ENCODE measurements around the gene DGKA. TPM values are rescaled to one million over a fixed set of nuclear protein-coding genes. Genes with fewer than 3 reads are reported as not detected.

Gene DGKA
- total RNA-seq, 2 experiments from 2014 or later: 144 to 170 TPM

GRCh38 chr12:55932551-55932910, 1.6 kb downstream of the DGKA start:
- H3K4me3 ChIP-seq (ENCODE audit: low read depth, low read length, poor library complexity, severe bottlenecking): peak overlapping the region; percentile 78
- peaks cover 50% of the 10 kb centered on the region for H3K79me2 ChIP-seq (ENCODE audit: insufficient read depth, low read depth, low read length)
- BruUV-seq (replicated peaks): TSS peak; percentile 28
- H4K20me1 ChIP-seq (ENCODE audit: insufficient read depth, low read length): peaks cover 11% of the 10 kb centered on the region; the same call in 1 of the 2 replicates
- intact Hi-C loops (cut with micrococcal nuclease; ENCODE audit: unreplicated experiment): loop anchor here (2.0 kb wide), 1 partner anchor 34 kb away; the partner anchor contains the start of genes CDK2 and PMEL
- ChIA-PET CTCF (ENCODE audit: unreplicated experiment) (no interaction called here), POLR2A (interaction anchor here (0.8 to 3.1 kb wide), 8 partner anchors 14 to 113 kb away, joined by 3 to 18 read pairs (median 4); partner anchors contain the start of genes DNAJC14, ORMDL2, RAB5B and SARNP)
- no peak overlapping the region; the same call in 1 of the 2 replicates for H2AFZ ChIP-seq (ENCODE audit: low read length)
- peaks cover 49% of the 10 kb centered on the region for H3K4me1 ChIP-seq (ENCODE audit: insufficient read depth, low read length, poor library complexity, severe bottlenecking)
- TF ChIP-seq EZH2phosphoT487 (IDR thresholded peaks at IDR 0.05; ENCODE audit: borderline replicate concordance, low read depth, low read length): no peak
- TF ChIP-seq CTCF (conservative IDR thresholded peaks at IDR 0.05; ENCODE audit: low read length): no peak
- DNase-seq (ENCODE audit: low spot score): peak; percentile 80
- H3K9me3 ChIP-seq (ENCODE audit: low read length): no peaks in the 10 kb centered on the region
- no peaks in the 10 kb centered on the region for H3K9me2 ChIP-seq (ENCODE audit: insufficient read depth, low read length)
- H3K4me2 ChIP-seq (ENCODE audit: low read length): peak overlapping the region; percentile 86
- peaks cover 46% of the 10 kb centered on the region for H3K36me3 ChIP-seq (ENCODE audit: insufficient read depth, low read length)
- H3K27ac ChIP-seq (ENCODE audit: low read depth, low read length, poor library complexity, severe bottlenecking): peak overlapping the region; percentile 99

- H3K27ac ChIP-seq (ENCODE audit: low read depth, low read length, poor library complexity, severe bottlenecking): peak overlapping the region; percentile 99
- H3K79me2 ChIP-seq (ENCODE audit: insufficient read depth, low read depth, low read length): peaks cover 44% of the 10 kb centered on the region
- peaks cover 53% of the 10 kb centered on the region for H3K36me3 ChIP-seq (ENCODE audit: insufficient read depth, low read length)
- H3K4me3 ChIP-seq (ENCODE audit: low read depth, low read length, poor library complexity, severe bottlenecking): peak overlapping the region; percentile 78
- BruUV-seq (replicated peaks): no TSS peak
- no peaks in the 10 kb centered on the region for H3K9me2 ChIP-seq (ENCODE audit: insufficient read depth, low read length)
- ChIA-PET CTCF (ENCODE audit: unreplicated experiment) (interaction anchor here (0.6 to 1.5 kb wide), 3 partner anchors 106 to 704 kb away, joined by 3 read pairs; no protein-coding TSS in a partner anchor), POLR2A (interaction anchor here (0.5 to 3.1 kb wide), 14 partner anchors 8 to 1550 kb away, joined by 3 to 18 read pairs (median 4); partner anchors contain the start of genes DNAJC14, ORMDL2, RAB5B and SARNP)
- no peak overlapping the region for H2AFZ ChIP-seq (ENCODE audit: low read length)
- no peaks in the 10 kb centered on the region for H3K9me3 ChIP-seq (ENCODE audit: low read length)
- H3K4me2 ChIP-seq (ENCODE audit: low read length): peak overlapping the region; percentile 86
- DNase-seq (ENCODE audit: low spot score): no peak
- intact Hi-C loops (cut with micrococcal nuclease; ENCODE audit: unreplicated experiment): loop anchor here (2.0 kb wide), 1 partner anchor 34 kb away; the partner anchor contains the start of genes CDK2 and PMEL
- H3K4me1 ChIP-seq (ENCODE audit: insufficient read depth, low read length, poor library complexity, severe bottlenecking): peaks cover 49% of the 10 kb centered on the region
- TF ChIP-seq CTCF (conservative IDR thresholded peaks at IDR 0.05; ENCODE audit: low read length): no peak
- TF ChIP-seq EZH2phosphoT487 (IDR thresholded peaks at IDR 0.05; ENCODE audit: borderline replicate concordance, low read depth, low read length): no peak
- peaks cover 11% of the 10 kb centered on the region; the same call in 1 of the 2 replicates for H4K20me1 ChIP-seq (ENCODE audit: insufficient read depth, low read length)
Measured at GRCh38 chr12:55933169-55933798, 2.3 kb downstream of the DGKA start.
